Epithelial cell of esophagus (primary cell): Measurements from ENCODE around the gene TSPAN33.

ENCODE experiments used
- DNase-seq: peaks from one replicate; pipeline ENCODE4 v3.0.0; 2010; ENCODE audit warnings: low read depth
- H3K4me3 ChIP-seq: 2 replicates; pipeline ENCODE4 v1.5.1; 2011; ENCODE audit warnings: mild to moderate bottlenecking, low read length, control low read depth
- CTCF ChIP-seq: IDR thresholded peaks from 2 replicates; pipeline ENCODE4 v1.5.1; 2011; ENCODE audit warnings: low read depth, mild to moderate bottlenecking, low read length, control low read depth, inconsistent platforms; ENCODE audit not compliant: insufficient read depth; ENCODE audit errors: missing control alignments

TSPAN33 gene

GRCh38 chr7:129149511-129149910 is 5.0 kb downstream of the TSPAN33 start:
- H3K4me3 ChIP-seq: no peak overlapping the region
- DNase-seq: no peak
- no peak for TF ChIP-seq CTCF

GRCh38 chr7:129150199-129150996 is 5.9 kb downstream of the TSPAN33 start:
- no peak for DNase-seq
- no peak overlapping the region for H3K4me3 ChIP-seq
- TF ChIP-seq CTCF: no peak

- no peak for TF ChIP-seq CTCF
- no peak overlapping the region for H3K4me3 ChIP-seq
- DNase-seq: no peak
These were observed 13.1 kb downstream of the TSPAN33 start for GRCh38 chr7:129157651-129158050.

GRCh38 chr7:129159539-129159938 is 15.0 kb downstream of the TSPAN33 start:
- no peak for DNase-seq
- no peak for TF ChIP-seq CTCF
- H3K4me3 ChIP-seq: no peak overlapping the region

- no peak for TF ChIP-seq CTCF
- no peak for DNase-seq
- H3K4me3 ChIP-seq: no peak overlapping the region
These were observed 15.8 kb downstream of the TSPAN33 start for GRCh38 chr7:129160161-129160905.

- DNase-seq: no peak
- H3K4me3 ChIP-seq: no peak overlapping the region
- TF ChIP-seq CTCF: no peak
These were observed 17.2 kb downstream of the TSPAN33 start for GRCh38 chr7:129161524-129162225.
